Kidney epithelial cell (primary cell): ENCODE data around the gene SYT13. TPM values are rescaled to one million over a fixed set of nuclear protein-coding genes. Genes with fewer than 3 reads are reported as not detected.

Experiments
- DNase-seq: peaks from one replicate; pipeline ENCODE4 v3.0.0-alpha.2; 2010; ENCODE audit warnings: low read depth
- H3K27me3 ChIP-seq: 2 replicates; pipeline ENCODE4 v1.6.0; 2011; ENCODE audit warnings: low read length; ENCODE audit not compliant: control insufficient read depth, insufficient read depth
- H3K36me3 ChIP-seq: 2 replicates; pipeline ENCODE4 v1.5.1; 2011; ENCODE audit warnings: low read length; ENCODE audit not compliant: control insufficient read depth, insufficient read depth
- H3K4me3 ChIP-seq: 2 replicates; pipeline ENCODE4 v1.5.1; 2011; ENCODE audit warnings: low read depth, mild to moderate bottlenecking, control low read depth, low read length
- total RNA-seq: library from RNA; depleted of rRNA; stranded (reverse); fragments of >200 nt; gene quantifications from 2 replicates; pipeline ENCODE4 v1.2.3, GENCODE V29; 2015
- TF ChIP-seq, protein P1 (sequence below): IDR thresholded peaks from 2 replicates; pipeline ENCODE4 v1.5.1; 2011; ENCODE audit warnings: mild to moderate bottlenecking, moderate library complexity, low read length, control low read depth, inconsistent platforms; ENCODE audit not compliant: insufficient read depth, poor library complexity, severe bottlenecking

Gene SYT13
- total RNA-seq, 1 donor from 2014 or later, result 10.1 TPM

DNA sequence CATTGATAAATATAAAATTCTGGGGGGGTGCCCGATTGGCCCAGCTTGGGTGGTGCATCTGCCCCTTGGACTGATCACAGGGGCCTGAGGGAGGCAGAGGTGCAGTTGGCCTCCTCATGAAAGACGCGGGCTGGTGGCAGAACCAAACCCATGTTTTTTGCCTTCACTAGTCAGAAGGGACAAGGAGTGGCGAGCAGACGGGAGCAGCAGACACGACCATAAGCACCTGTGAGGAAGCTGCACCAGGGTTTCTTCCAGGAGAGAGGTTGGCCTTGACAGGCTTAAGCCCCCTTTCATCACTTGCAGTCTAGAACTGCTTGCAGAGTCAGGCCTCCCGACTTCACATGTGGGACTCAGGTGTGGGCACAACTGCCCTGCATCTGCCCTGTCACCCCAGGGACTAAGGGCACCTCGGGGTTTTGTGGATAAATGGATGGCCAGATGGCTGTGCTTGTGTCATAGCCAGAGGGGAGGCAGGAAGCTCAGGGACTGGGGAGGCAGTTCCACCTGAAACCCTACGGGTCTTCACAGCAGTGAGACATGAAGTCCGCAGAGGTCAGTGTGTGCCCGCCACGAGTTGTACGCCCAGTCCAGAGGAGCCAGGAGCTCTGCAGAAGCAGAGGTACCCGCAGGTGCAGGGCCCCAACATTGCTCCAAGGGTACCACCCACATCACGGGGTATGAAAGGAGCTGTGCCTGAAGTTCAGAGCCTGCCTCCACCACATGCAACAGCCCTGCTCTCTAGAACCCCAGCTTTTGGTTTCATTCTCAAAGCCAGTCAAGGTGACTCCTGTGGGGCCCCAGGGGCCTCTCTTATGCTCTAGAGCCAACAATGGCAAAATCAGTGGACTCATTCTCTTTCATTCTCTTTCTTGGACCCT lies 18.2 kb upstream of the SYT13 start:
- no peak overlapping the region for H3K4me3 ChIP-seq
- TF ChIP-seq, protein P1, sequence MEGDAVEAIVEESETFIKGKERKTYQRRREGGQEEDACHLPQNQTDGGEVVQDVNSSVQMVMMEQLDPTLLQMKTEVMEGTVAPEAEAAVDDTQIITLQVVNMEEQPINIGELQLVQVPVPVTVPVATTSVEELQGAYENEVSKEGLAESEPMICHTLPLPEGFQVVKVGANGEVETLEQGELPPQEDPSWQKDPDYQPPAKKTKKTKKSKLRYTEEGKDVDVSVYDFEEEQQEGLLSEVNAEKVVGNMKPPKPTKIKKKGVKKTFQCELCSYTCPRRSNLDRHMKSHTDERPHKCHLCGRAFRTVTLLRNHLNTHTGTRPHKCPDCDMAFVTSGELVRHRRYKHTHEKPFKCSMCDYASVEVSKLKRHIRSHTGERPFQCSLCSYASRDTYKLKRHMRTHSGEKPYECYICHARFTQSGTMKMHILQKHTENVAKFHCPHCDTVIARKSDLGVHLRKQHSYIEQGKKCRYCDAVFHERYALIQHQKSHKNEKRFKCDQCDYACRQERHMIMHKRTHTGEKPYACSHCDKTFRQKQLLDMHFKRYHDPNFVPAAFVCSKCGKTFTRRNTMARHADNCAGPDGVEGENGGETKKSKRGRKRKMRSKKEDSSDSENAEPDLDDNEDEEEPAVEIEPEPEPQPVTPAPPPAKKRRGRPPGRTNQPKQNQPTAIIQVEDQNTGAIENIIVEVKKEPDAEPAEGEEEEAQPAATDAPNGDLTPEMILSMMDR, result no peak
- no peaks in the 10 kb centered on the region for H3K27me3 ChIP-seq
- no peaks in the 10 kb centered on the region for H3K36me3 ChIP-seq
- DNase-seq, result no peak

DNA sequence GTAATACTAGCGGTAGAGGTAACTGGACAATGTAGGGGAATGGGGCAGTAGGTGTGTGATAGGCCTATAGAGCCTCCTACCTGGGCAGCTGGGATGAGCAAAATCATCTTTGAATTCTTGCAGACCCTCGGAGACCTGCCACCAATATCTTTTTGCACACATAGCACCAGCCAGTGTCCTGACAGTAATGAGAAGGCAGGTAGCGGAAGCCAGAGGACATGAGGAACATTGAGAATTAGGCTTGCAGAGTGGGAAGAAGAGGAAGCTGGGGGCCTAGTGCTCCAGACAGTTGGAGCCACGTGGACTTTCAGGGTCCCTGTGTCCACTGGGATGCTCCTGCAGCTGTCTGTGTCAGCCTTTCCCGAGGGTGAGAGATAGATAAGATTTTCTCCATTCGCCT lies 17.2 kb upstream of the SYT13 start:
- Histone ChIP-seq H3K4me3 (no peak overlapping the region), H3K27me3 (no peaks in the 10 kb centered on the region), H3K36me3 (no peaks in the 10 kb centered on the region)
- no peak for DNase-seq
- TF ChIP-seq, protein P1, result no peak

DNA sequence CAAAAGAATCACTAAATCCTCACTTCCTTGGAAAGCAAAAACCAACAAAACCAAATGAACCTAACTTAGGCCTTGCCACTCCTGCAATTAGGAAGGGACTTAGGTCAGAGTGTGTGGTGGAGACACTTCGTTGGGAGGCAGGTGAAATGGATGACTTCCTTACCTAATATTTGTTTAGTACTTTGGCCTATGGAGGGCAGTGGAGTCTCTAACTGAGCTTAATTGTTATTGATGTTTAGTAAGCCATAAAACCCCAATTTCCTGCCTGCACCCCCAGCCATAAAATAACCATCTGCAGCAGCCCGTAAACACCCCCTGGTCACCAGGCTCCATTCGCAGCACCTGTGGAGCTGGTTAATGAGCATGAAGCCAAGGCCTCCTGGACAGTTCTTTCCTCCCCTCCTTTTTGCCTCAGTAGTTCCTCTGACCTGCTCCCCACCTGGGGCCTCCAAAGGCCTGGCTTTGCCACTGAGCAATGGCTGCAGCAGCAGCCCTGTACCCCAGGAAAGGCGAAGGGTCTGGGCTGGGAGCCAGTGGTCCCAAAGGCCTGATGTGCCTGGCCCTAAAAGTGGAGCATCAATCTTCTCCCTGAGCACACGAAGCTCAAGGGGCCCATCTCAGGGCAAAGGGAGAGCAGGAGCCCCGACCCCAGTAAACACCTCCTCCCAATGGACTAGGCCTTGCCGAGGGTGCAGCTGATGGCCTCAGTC lies 15.6 kb upstream of the SYT13 start:
- Histone ChIP-seq H3K36me3 (no peaks in the 10 kb centered on the region), H3K4me3 (no peak overlapping the region), H3K27me3 (no peaks in the 10 kb centered on the region)
- TF ChIP-seq, protein P1, result no peak
- no peak for DNase-seq

DNA sequence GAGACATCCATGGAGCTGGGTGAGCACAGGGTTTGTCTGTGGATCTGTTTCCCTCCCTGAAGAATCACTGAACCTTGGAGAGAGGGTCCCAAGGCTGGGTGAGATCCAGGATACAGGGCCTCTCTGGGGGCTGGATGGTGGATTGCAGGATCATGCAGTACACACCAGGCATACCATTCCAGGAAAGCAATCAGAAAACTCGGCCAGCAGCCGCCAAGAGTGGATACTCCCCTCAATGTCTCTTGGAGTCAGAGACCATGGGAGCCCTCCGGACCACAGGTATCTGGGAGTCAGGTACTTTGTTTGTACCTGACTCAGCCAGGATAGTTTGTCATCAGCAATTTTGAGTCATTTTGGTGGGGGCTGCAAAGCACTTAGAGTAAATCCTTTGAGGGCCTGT lies 14.6 kb upstream of the SYT13 start:
- Histone ChIP-seq H3K4me3 (no peak overlapping the region), H3K36me3 (no peaks in the 10 kb centered on the region), H3K27me3 (peaks cover 2% of the 10 kb centered on the region)
- TF ChIP-seq, protein P1, result no peak
- no peak for DNase-seq

DNA sequence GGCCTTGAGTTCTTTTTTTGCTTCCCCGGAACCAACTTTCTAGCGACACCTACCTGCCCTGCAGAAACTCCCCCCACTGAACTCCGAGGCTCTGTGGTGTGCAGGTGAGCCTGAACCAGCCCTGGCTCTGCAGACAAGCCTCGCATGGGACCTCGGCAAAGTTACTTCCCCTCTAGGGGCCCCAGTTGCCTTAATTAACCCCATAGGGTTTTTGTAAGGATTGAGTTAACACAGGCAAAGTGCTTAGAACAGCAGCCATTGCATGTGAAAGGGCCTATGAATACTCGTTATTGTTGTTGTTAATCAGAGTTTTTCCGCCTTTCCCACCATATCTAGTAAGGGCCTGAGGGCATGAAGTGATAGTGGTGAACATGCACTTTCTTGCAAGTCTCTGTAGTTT lies 12.6 kb upstream of the SYT13 start:
- TF ChIP-seq, protein P1, result no peak
- no peak overlapping the region for H3K4me3 ChIP-seq
- peaks cover 5% of the 10 kb centered on the region for H3K27me3 ChIP-seq
- DNase-seq, result no peak
- H3K36me3 ChIP-seq, result no peaks in the 10 kb centered on the region

DNA sequence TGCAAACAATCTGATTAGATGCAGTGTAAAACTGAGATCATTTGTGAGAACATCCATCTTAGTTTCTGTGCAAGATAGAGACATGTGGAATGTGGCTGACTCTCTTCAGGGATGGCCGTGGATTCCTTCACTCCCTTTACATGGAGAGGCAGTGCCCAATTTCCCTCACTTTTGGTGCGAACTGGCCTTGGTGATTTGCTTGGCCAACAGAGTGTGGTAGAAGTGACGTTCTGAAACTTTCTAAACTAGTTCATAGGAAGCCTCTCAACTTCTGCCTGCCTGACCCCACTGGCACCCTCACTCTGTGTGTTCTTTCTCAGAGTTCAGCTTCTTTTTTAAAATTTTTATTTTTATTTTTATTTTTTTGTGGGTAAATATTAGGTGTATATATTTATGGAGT lies 9.9 kb upstream of the SYT13 start:
- DNase-seq, result no peak
- Histone ChIP-seq H3K36me3 (no peaks in the 10 kb centered on the region), H3K4me3 (no peak overlapping the region), H3K27me3 (peaks cover 5% of the 10 kb centered on the region)
- TF ChIP-seq, protein P1, result no peak
